HUDEP-2 (cell line): ENCODE results near the gene UGT2A1.
"Not testable (repeated sequence)": the region's sequence is repeated elsewhere in the genome, so short reads cannot be mapped to it uniquely, and the experiment has no call there.

Experiments used
- DNase-seq, 76 experiments: peaks; one replicate each; lab custom pipeline; 2025; ENCODE audit not compliant: unreplicated experiment in 76 of 76; lab: John Stamatoyannopoulos, UW

Gene UGT2A1

GRCh38 chr4:69653147-69653546 is at the start of gene UGT2A1:
TSS of gene UGT2A1 (minus strand) at chr4:69653247. CDS start at chr4:69647644, 5,603 bp downstream.
- DNase-seq = no peak

- DNase-seq = no peak
These were observed 49.2 kb upstream of the UGT2A1 start for GRCh38 chr4:69702201-69702600.

GRCh38 chr4:69701696-69702095 is 48.6 kb upstream of the UGT2A1 start:
- no peak for DNase-seq

GRCh38 chr4:69697536-69698242 is 44.6 kb upstream of the UGT2A1 start:
- no peak for DNase-seq

GRCh38 chr4:69689599-69689998 is 36.6 kb upstream of the UGT2A1 start:
- peak in 17 of 76 experiments; percentile 2 to 31 (median 10) for DNase-seq

- DNase-seq = no peak
These were observed 31.8 kb upstream of the UGT2A1 start for GRCh38 chr4:69684804-69685203.

GRCh38 chr4:69668680-69669079 is 15.6 kb upstream of the UGT2A1 start:
- no peak for DNase-seq

GRCh38 chr4:69664009-69664408 is 11.0 kb upstream of the UGT2A1 start:
- not testable (repeated sequence) for DNase-seq

- not testable (repeated sequence) for DNase-seq
These were observed 8.2 kb upstream of the UGT2A1 start for GRCh38 chr4:69661130-69661803.

- DNase-seq = no peak
These were observed 5.1 kb upstream of the UGT2A1 start for GRCh38 chr4:69658133-69658532.

GRCh38 chr4:69656653-69657158 is 3.7 kb upstream of the UGT2A1 start:
- no peak for DNase-seq

- no peak for DNase-seq
These were observed 2.2 kb downstream of the UGT2A1 start for GRCh38 chr4:69650872-69651271.

GRCh38 chr4:69649629-69650028 is 3.4 kb downstream of the UGT2A1 start:
- peak in 63 of 76 experiments; percentile 0 to 83 (median 43) for DNase-seq

GRCh38 chr4:69649207-69649606 is 3.8 kb downstream of the UGT2A1 start:
- no peak for DNase-seq

GRCh38 chr4:69642961-69643360 is 10.1 kb downstream of the UGT2A1 start:
- no peak for DNase-seq

GRCh38 chr4:69640289-69640688 is 12.8 kb downstream of the UGT2A1 start:
- DNase-seq = no peak

- DNase-seq = no peak
These were observed 13.5 kb downstream of the UGT2A1 start, which contains the start of gene UGT2A2 for GRCh38 chr4:69639542-69639941. TSS of gene UGT2A2 (minus strand) at chr4:69639642. CDS start at chr4:69639640, 2 bp downstream.

- peak in 12 of 76 experiments; percentile 0 to 32 (median 8) for DNase-seq
These were observed 35.9 kb downstream of the UGT2A1 start for GRCh38 chr4:69617083-69617694.

GRCh38 chr4:69610484-69610883 is 42.6 kb downstream of the UGT2A1 start:
- no peak for DNase-seq

- no peak for DNase-seq
These were observed 52.0 kb downstream of the UGT2A1 start for GRCh38 chr4:69601065-69601464.

GRCh38 chr4:69600013-69600412 is 53.0 kb downstream of the UGT2A1 start:
- DNase-seq = peak in 1 of 76 experiments; percentile 1
